ENCODE results near the gene MAGEA10. TPM values are rescaled to one million over a fixed set of nuclear protein-coding genes. Genes with fewer than 3 reads are reported as not detected.
"Not testable (repeated sequence)": the region's sequence is repeated elsewhere in the genome, so short reads cannot be mapped to it uniquely, and the experiment has no call there.

Gene MAGEA10
- total RNA-seq: not detected

- no peak for DNase-seq (ENCODE audit: low spot score)
Observed at GRCh38 chrX:152138388-152138784, at the start of gene MAGEA10. TSS of gene MAGEA10 (minus strand) at chrX:152138577. CDS start at chrX:152135620, 2,957 bp downstream.

DNA sequence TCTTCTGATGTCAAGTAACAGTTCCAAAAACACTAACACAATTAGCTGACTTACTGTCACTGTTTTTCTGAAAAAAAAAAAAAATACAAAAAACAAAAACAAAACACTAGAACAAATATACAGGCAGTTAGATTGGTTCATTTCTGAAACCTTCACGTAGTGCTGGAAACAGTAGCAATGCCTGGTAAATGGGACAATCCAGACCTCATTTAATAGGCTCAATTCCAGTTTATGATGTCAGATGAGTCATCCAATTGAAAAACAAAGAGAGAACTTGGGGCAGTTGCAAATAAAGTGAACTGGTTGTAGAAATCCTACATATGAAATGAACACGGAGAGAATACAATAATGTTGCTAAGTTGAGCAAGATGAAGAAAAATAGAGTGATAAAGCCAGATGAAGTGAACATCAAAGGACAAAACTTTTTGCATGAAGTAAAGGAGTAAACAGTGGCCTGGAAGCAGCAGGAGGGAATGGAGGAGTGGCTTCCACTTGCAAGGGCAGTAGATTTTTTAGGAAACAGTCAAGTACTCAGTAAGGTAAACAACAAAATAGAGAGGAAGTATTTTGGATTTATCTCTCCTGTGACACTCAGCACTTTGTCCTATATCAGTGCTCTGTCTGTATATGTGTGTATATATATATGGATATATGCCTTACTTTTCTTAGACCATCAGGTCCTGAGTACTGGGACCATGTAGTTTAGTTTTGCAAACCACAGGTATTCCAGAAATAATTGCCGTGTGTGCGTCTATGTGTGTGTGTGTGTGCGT, 39.3 kb upstream of the MAGEA10 start:
- DNase-seq (ENCODE audit: low spot score): no peak

DNA sequence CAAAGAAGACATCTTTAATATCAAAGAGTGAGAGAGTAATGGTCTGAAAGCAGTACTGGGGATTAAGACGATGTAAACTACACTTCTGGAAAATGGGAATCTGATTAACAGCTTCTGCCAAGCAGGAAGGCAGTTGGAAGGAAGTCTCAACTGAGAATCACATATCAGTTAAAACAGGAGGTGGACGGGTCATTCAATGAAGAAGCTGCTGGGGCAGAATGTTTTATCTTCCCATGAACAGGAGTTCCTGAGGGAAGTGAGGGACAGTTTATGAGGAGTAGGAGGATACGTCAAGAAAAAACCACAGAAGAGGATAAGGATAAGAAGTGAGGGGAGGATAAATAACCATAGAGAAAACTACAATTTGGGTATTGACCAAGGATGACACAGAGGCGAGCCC, 38.7 kb upstream of the MAGEA10 start:
- DNase-seq (ENCODE audit: low spot score): no peak

DNA sequence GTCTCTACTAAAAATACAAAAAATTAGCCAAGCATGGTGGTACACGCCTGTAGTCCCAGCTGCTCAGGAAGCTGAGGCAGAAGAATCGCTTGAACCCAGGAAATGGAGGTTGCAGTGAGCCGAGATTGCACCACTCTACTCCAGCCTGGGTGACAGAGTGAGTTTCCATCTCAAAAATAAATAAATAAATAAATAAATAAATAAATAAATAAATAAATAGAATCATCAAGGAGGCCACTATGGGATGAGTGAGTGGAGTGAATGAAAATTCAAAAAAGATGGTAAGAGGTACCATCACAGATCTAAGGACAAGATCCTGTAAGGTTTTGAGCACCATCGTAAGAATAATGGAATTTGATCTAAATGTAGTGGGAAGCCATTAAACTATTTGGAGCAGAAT, 37.5 kb upstream of the MAGEA10 start:
- DNase-seq (ENCODE audit: low spot score): not testable (repeated sequence)

DNA sequence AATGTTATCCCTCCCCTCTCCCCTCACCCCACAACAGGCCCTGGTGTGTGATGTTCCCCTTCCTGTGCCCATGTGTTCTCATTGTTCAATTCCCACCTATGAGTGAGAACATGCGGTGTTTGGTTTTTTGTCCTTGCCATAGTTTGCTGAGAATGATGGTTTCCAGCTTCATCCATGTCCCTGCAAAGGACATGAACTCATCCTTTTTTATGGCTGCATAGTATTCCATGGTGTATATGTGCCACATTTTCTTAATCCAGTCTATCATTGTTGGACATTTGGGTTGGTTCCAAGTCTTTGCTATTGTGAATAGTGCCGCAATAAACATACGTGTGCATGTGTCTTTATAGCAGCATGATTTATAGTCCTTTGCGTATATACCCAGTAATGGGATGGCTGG, 35.5 kb upstream of the MAGEA10 start:
- not testable (repeated sequence) for DNase-seq (ENCODE audit: low spot score)

- no peak for DNase-seq (ENCODE audit: low spot score)
Observed at GRCh38 chrX:152170621-152171020, 32.2 kb upstream of the MAGEA10 start.

- no peak for DNase-seq (ENCODE audit: low spot score)
Observed at GRCh38 chrX:152165033-152165743, 26.8 kb upstream of the MAGEA10 start.

- no peak for DNase-seq (ENCODE audit: low spot score)
Observed at GRCh38 chrX:152157042-152157441, 18.7 kb upstream of the MAGEA10 start.

DNA sequence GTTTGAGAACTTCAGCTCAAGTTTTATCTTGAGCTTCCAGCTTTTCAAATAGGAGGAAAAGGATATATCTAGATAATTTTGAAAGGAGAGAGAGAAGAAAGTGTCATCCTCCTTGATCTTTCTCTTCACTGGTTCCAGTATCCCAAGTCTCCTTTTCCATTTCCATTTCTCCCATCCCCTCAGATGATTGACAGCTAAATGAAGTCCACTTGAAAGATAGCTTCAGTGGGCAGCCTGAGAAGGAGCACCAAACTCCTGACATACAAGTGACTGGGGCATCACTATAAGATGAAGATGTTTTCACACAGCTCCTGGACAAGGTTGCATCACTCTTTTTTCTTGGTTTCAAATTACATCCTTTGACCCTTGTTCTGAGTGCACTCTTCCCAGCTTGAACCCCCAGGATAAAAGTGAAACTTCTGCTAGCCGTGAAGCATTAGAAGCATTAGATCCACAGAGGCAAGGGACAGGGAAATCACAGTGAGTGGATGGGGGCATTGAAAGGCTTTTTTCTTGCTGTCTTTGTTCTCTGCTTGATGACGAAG, 17.5 kb upstream of the MAGEA10 start:
- no peak for DNase-seq (ENCODE audit: low spot score)

- no peak for DNase-seq (ENCODE audit: low spot score)
Observed at GRCh38 chrX:152154050-152154449, 15.7 kb upstream of the MAGEA10 start.

GRCh38 chrX:152151256-152151655, 12.9 kb upstream of the MAGEA10 start:
- DNase-seq (ENCODE audit: low spot score): no peak

DNA sequence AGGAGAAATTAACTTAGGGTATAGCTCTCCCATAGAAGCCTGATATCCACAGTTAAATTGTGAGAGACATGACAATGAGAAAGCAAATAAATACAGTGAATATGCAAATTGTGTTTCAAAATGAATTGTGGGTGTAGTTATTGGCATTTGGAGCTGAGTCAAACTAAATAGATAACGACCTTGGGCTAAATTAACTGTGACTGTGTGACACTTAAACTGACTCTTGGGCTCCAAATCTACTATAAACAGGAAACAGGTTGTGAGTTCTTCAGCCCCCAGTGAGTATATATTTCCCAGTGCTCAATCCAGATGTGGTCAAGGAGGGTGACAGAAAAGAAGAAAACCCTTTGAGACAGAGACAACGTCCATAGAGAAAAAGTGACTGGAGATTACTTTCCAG, 11.3 kb upstream of the MAGEA10 start:
- no peak for DNase-seq (ENCODE audit: low spot score)

DNA sequence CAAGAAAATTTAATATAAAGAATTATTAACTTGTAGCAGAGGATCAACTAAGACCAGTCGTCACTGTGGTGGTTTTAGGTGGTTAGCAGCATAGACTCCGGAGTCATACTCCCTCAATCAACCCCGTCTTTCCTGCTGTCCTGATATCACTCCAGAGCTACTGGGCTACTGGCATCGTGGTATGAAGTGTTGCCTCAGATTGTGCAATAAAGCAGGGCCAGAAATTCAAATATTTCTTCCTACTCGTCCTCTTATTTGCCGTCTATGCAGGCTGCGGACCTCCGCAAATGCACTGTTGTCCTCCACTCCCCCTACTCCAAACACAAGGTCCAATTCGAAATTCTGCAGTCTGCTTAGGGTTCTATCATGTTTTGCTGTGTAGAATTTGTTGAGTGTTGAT, 1.2 kb upstream of the MAGEA10 start:
- no peak for DNase-seq (ENCODE audit: low spot score)

GRCh38 chrX:152137771-152138387, 498 bp downstream of the MAGEA10 start:
- DNase-seq (ENCODE audit: low spot score): no peak

GRCh38 chrX:152136312-152136711, 2.1 kb downstream of the MAGEA10 start:
- no peak for DNase-seq (ENCODE audit: low spot score)

GRCh38 chrX:152131525-152131924, 6.9 kb downstream of the MAGEA10 start:
- no peak for DNase-seq (ENCODE audit: low spot score)

DNA sequence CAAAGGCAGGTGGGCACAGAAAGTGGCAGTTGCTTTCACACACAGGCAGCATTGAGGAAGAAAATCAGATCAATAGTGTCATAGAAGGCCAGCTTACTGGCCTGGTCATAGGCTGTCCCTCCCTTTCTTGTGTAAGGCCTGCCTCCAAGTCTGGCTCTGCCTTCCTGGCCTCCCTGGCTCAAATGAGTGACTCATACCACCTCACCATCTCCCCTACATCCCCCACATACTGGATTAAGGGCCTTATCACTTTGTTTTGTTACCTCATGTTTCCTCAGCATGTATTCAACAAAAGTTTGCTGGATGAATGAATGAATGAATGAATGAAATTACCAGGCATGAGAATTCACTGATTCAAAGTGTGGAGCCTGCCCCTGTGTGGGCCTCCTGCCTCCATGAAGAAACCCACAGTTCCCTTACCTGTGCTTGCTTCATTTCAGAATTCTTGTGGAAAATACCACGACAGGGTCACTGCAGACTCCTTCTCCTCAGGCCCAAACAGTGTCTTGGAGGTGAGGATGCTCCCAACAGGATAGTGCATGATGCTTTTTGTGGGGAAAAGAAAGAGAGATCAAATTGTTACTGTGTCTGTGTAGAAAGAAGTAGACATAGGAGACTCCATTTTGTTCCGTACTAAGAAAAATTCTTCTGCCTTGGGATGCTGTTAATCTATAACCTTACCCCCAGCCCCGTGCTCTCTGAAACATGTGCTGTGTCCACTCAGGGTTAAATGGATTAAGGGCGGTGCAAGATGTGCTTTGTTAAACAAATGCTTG, 9.1 kb downstream of the MAGEA10 start:
- DNase-seq (ENCODE audit: low spot score): not testable (repeated sequence)

DNA sequence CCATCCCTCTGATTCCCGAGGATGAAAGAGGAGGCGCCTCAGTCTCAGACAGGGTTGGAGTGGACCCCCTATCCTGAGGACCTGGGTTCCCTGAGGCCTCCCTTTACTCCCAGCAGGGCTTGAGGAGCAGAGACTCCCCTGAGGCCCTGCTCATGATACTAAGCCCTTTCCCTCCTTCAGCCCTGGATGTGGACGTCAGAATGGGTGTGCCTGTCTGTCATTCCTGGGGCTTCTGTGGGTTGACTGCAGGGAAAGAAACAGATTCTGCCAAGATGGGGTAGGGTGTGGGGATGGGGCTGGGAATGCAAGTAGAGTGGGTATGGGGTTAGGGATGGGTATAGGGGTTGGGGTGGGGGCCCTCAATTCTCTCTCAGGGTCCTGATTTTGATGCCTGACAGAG, 21.1 kb downstream of the MAGEA10 start:
- no peak for DNase-seq (ENCODE audit: low spot score)

GRCh38 chrX:152108527-152108926, 29.9 kb downstream of the MAGEA10 start:
- DNase-seq (ENCODE audit: low spot score): no peak

- no peak for DNase-seq (ENCODE audit: low spot score)
Observed at GRCh38 chrX:152103866-152104265, 34.5 kb downstream of the MAGEA10 start.

DNA sequence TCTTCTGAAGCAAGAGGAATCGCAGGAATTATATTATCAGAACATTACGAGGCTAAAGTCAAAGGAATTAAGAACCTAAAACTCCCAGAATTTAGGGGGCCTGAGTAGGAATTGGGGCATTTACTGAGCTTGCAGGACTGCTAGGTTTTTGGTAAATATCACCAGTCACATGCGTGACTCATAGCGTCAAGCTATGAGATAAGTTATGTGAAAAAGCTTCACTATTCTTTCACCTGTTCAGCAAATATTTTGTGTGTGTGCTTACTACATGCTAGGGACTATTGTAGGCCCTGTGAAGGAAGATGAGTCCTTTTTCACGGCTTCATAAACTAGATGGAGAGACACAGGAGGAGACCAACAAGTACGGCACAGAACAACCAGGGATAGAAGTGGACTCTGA, 52.2 kb downstream of the MAGEA10 start:
- DNase-seq (ENCODE audit: low spot score): no peak

Measured in ureter (tissue), 1 donor.